ENCODE measurements around the gene EEF2. TPM values are rescaled to one million over a fixed set of nuclear protein-coding genes. Genes with fewer than 3 reads are reported as not detected.

EEF2 gene
- total and polyA plus RNA-seq, 4 donors: 244 to 1,090 (median 818) TPM

Small RNAs within 50 kb of the gene (small RNA-seq; reads per million reads assigned to genes)
- 3.5 reads per million, percentile 91 among the genes with 10 or more reads in this experiment for gene SNORD37

Other genes with a start within 250 kb of the EEF2 start
- gene APBA3, start 223.8 kb downstream of the EEF2 start, total RNA-seq: 10 to 100 TPM; 11.9 to 24.3 TPM
- 1 to 10 TPM; 6.4 to 9.6 TPM for gene APBA3, start 223.8 kb downstream of the EEF2 start, polyA plus RNA-seq
- gene MRPL54, start 222.8 kb downstream of the EEF2 start, total RNA-seq: 10 to 100 TPM; 25.1 to 28.5 TPM
- gene MRPL54, start 222.8 kb downstream of the EEF2 start, polyA plus RNA-seq: 100 to 1,000 TPM in 1 of 2 donors, 10 to 100 TPM in 1; 57.2 to 109 TPM
- gene RAX2, start 213.2 kb downstream of the EEF2 start, total RNA-seq: not detected
- not detected for gene RAX2, start 213.2 kb downstream of the EEF2 start, polyA plus RNA-seq
- gene MATK, start 199.1 kb downstream of the EEF2 start, total RNA-seq: 1 to 10 TPM; 2.7 to 7.0 TPM
- under 1 TPM; 0.78 to 0.97 TPM for gene MATK, start 199.1 kb downstream of the EEF2 start, polyA plus RNA-seq
- not detected for gene ZFR2, start 116.4 kb downstream of the EEF2 start, total RNA-seq
- not detected for gene ZFR2, start 116.4 kb downstream of the EEF2 start, polyA plus RNA-seq
- gene ATCAY, start 104.8 kb downstream of the EEF2 start, total RNA-seq: not detected
- not detected for gene ATCAY, start 104.8 kb downstream of the EEF2 start, polyA plus RNA-seq
- gene NMRK2, start 52.4 kb downstream of the EEF2 start, total RNA-seq: not detected
- gene NMRK2, start 52.4 kb downstream of the EEF2 start, polyA plus RNA-seq: under 1 TPM in 1 of 2 donors, not detected in 1; 0.07 TPM
- 10 to 100 TPM; 20.9 to 29.5 TPM for gene DAPK3, start 14.4 kb downstream of the EEF2 start, total RNA-seq
- 10 to 100 TPM in 1 of 2 donors, 1 to 10 TPM in 1; 3.0 to 26.7 TPM for gene DAPK3, start 14.4 kb downstream of the EEF2 start, polyA plus RNA-seq
- gene PIAS4, start 22.3 kb upstream of the EEF2 start, total RNA-seq: 10 to 100 TPM; 10.8 to 14.1 TPM
- 10 to 100 TPM in 1 of 2 donors, 1 to 10 TPM in 1; 5.6 to 10.4 TPM for gene PIAS4, start 22.3 kb upstream of the EEF2 start, polyA plus RNA-seq
- gene ZBTB7A, start 81.4 kb upstream of the EEF2 start, total RNA-seq: 10 to 100 TPM; 23.6 to 28.9 TPM
- gene ZBTB7A, start 81.4 kb upstream of the EEF2 start, polyA plus RNA-seq: 10 to 100 TPM in 1 of 2 donors, 1 to 10 TPM in 1; 2.9 to 11.7 TPM
- gene MAP2K2, start 138.7 kb upstream of the EEF2 start, total RNA-seq: 10 to 100 TPM; 43.8 to 64.4 TPM
- gene MAP2K2, start 138.7 kb upstream of the EEF2 start, polyA plus RNA-seq: 10 to 100 TPM; 40.3 to 72.7 TPM
- 100 to 1,000 TPM in 1 of 2 donors, 10 to 100 TPM in 1; 22.8 to 194 TPM for gene CREB3L3, start 168.2 kb upstream of the EEF2 start, total RNA-seq
- 100 to 1,000 TPM in 1 of 2 donors, 10 to 100 TPM in 1; 94.9 to 331 TPM for gene CREB3L3, start 168.2 kb upstream of the EEF2 start, polyA plus RNA-seq
- 10 to 100 TPM in 1 of 2 donors, 1 to 10 TPM in 1; 7.7 to 12.7 TPM for gene SIRT6, start 197.1 kb upstream of the EEF2 start, total RNA-seq
- gene SIRT6, start 197.1 kb upstream of the EEF2 start, polyA plus RNA-seq: 10 to 100 TPM in 1 of 2 donors, 1 to 10 TPM in 1; 8.4 to 11.3 TPM
- gene ANKRD24, start 197.2 kb upstream of the EEF2 start, total RNA-seq: 1 to 10 TPM in 1 of 2 donors, under 1 TPM in 1; 0.28 to 2.5 TPM
- gene ANKRD24, start 197.2 kb upstream of the EEF2 start, polyA plus RNA-seq: 1 to 10 TPM in 1 of 2 donors, under 1 TPM in 1; 0.31 to 2.5 TPM
- 1 to 10 TPM; 1.8 to 2.5 TPM for gene EBI3, start 244.1 kb upstream of the EEF2 start, total RNA-seq
- 1 to 10 TPM; 2.5 to 7.8 TPM for gene EBI3, start 244.1 kb upstream of the EEF2 start, polyA plus RNA-seq